HL-60/S4 treated with retinoic acid at 250 ng/mL for 4 days and 3 days (cell line): ENCODE data around the gene TMEM238L.

Source experiments
- in situ Hi-C: fragments of 300-500 bp; cut with MboI; formaldehyde crosslinking; loops from 2 replicates; pipeline ENCODE4 v1.7.0; 2022; ENCODE audit warnings: low sequenced_read_pairs

Gene TMEM238L

DNA sequence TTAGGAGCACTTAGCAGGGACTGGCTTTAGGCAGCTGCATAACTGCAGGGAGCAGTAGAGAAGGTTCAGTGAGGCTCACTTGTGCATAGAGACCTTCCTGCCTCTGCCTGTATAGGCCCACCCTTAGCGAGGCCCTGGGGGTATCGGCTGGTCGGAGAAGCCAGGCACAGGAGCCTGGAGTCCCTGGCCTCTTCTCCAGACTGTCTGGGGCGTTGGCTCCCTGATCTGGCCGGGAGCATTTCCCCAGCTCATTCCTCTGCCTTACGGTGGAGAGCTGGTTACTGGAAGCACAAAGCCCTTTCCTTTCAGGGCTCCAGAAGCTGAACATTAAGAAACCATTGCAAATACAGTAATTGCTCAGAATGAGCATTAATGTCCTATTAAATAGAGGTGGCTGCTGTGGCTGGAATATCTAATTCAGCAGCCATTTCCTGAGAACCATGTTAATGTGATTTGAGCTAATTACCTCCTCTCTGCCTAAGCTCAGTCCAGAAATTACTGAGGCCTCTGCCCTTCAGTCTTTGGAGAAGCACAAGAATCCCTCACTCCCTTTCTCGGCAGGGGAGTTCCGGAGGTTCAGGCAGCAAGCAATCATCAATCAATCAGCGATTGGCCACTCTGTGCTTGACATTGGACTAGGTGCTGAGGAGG lies 55.2 kb downstream of the TMEM238L start:
- in situ Hi-C loops, result no loop called here

DNA sequence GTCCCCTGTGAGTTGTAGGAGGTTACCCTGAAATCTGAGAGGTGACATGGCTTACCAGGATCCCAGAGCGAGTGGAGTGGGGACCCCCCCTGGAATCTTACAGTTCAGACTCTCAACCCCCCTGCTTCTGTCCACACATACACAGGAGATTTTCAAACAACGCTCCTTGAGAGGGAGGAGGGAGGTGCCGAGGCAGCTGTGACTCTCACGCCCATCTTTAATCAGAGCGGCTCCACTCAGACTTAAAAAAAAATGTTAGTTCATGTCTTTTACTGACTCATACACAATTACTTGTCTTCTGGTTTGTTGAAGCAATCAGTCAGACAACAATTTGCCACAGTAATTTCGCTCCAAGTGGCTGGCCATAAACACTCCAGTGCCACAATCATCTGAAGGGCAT lies 58.7 kb downstream of the TMEM238L start:
- in situ Hi-C loops, result no loop called here
